Measurements from ENCODE around the gene EIF1.

GRCh38 chr17:41638941-41639340 lies 49.7 kb upstream of the EIF1 start:
- TF ChIP-seq CTCF (IDR thresholded peaks at IDR 0.05; ENCODE audit: low read depth, low read length, missing input control) (no peak), RXRA (IDR thresholded peaks at IDR 0.05) (no peak), EGR1 (IDR thresholded peaks at IDR 0.05; ENCODE audit: low read depth in 2 of 2) (no peak), YY1 (IDR thresholded peaks at IDR 0.05) (no peak)
- TF ChIP-seq, protein P1, sequence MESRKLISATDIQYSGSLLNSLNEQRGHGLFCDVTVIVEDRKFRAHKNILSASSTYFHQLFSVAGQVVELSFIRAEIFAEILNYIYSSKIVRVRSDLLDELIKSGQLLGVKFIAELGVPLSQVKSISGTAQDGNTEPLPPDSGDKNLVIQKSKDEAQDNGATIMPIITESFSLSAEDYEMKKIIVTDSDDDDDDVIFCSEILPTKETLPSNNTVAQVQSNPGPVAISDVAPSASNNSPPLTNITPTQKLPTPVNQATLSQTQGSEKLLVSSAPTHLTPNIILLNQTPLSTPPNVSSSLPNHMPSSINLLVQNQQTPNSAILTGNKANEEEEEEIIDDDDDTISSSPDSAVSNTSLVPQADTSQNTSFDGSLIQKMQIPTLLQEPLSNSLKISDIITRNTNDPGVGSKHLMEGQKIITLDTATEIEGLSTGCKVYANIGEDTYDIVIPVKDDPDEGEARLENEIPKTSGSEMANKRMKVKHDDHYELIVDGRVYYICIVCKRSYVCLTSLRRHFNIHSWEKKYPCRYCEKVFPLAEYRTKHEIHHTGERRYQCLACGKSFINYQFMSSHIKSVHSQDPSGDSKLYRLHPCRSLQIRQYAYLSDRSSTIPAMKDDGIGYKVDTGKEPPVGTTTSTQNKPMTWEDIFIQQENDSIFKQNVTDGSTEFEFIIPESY (IDR thresholded peaks at IDR 0.05): no peak
